A673 (cell line): ENCODE data around the gene CFAP90.

Experiments used
- CTCF ChIP-seq: fragments of 300-800, 200-600 bp; sonication (generic); conservative IDR thresholded peaks from 2 replicates; pipeline ENCODE4 v1.5.1; 2017; ENCODE audit warnings: low read depth, mild to moderate bottlenecking, antibody characterized with exemption, low read length, moderate library complexity, mixed read lengths
- EZH2 ChIP-seq: fragments of 200-600 bp; sonication (generic); IDR thresholded peaks from 2 replicates; pipeline ENCODE4 v1.6.1; 2017; ENCODE audit warnings: borderline replicate concordance, low read depth, mild to moderate bottlenecking, mixed read lengths, antibody characterized with exemption, low read length; ENCODE audit not compliant: poor library complexity, severe bottlenecking

- TF ChIP-seq CTCF = no peak
- no peak for TF ChIP-seq EZH2
Observed at GRCh38 chr5:7811715-7812114, 39.2 kb downstream of the CFAP90 start.
